ENCODE results near the gene TIMM50.

- TF ChIP-seq CTCF (IDR thresholded peaks at IDR 0.05; ENCODE audit: insufficient read depth, low read depth, low read length) (no peak), EZH2 (IDR thresholded peaks at IDR 0.05; ENCODE audit: insufficient read depth, low read length) (no peak)
These were observed 42.2 kb upstream of the TIMM50 start for GRCh38 chr19:39438270-39438934.

Measured in astrocyte (in vitro differentiated cells and primary cell).